Camera-type eye (tissue), 1 donor: Measurements from ENCODE around the gene SPATA6L. TPM values are rescaled to one million over a fixed set of nuclear protein-coding genes. Genes with fewer than 3 reads are reported as not detected.

Experiments
- total RNA-seq: library from RNA; depleted of rRNA; stranded (reverse); fragments of >200 nt; gene quantifications from one replicate; pipeline ENCODE4 v1.2.3, GENCODE V29; 2014

The SPATA6L gene, protein sequence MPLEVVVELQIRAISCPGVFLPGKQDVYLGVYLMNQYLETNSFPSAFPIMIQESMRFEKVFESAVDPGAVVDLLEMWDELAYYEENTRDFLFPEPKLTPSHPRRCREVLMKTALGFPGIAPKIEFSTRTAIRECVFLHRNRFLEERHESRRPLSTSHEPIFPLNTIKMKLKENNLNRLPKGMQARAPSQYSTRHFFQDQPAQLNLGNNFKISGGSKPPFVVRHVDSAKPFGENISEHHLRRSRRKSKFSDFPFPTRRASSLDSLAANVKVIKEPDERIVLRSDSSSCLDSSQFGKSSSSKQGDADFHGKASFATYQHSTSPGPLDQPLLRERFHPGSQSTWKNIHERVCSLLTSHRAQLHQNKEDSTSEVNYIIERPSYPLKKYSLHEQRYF
- 4.7 TPM for total RNA-seq

DNA sequence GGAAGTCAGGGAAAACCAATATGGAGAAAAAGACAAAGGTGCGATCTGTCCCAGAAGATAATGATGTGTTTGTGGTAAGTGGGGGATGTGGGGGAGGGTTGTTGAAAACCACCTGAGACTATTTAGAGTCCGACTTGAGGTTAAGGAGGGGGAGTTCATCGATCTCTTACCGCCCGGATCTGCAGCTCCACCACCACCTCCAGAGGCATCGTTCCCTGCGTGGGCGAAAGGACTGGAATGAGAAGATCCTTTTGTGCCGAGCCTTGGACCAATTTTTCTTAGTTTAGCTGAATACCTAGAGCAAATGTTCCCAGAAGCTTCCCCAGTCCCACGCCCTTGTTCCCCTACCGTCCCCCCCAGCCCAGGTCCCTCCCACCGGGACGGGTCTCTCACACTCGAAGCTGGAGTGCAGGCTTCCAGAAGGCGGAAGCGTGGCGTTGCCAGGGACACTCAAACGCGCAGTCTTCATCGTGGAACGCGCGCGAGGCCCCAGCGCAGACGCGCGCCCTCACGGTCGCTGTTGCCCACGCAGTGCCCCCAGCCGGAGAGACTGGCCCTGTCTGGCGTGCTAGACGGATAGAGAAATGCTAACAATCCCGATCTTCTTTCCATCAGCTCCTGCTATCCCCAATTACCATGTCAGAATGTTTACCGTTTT is at the start of gene SPATA6L:
TSS of gene SPATA6L (minus strand) at position 439 of the 658 bp plus-strand sequence. CDS start at position 209, 230 bp downstream.

DNA sequence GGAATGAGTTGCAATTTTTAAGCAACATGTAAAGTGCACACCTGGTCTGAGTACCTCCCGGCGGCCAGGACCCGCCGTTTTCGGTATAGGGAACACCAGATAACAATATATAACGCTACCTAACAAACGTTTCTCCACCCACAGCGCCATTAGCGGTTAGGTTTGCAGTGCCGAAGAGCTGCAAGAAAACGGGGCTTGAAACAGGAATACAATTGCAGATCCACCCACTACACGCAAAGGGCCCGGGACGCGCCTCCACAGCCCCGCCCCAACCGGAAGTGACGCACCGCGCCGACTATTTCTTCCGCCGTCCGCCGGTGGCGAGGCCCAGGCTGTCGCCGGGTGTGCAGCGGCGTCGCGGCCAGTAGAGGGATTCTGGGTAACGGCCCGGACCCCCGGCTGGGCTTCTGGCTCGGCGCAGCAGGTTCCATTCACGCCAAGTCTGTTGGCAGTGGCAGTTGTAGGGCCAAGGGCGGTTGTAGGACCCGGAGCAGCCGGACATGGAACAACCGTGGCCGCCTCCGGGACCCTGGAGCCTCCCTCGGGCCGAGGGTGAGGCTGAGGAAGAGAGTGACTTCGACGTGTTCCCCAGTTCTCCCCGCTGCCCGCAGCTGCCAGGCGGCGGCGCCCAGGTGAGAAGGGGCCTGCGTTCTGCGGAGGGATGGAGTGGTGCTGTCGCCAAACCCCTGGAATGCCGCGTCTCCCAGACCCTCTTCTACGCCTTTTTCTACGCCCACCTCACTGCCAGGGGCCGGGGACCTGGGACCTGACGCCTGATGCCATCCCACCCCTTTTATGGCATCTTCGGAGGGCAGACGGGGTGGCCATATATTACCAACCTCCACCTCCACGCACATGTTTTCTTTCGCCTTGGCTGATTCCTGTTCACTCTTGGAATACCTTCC is 13.2 kb upstream of the SPATA6L start, which contains the start of gene CDC37L1:
TSS of gene CDC37L1 (plus strand) at position 302 of the 905 bp plus-strand sequence. CDS start at position 501, 199 bp downstream.

DNA sequence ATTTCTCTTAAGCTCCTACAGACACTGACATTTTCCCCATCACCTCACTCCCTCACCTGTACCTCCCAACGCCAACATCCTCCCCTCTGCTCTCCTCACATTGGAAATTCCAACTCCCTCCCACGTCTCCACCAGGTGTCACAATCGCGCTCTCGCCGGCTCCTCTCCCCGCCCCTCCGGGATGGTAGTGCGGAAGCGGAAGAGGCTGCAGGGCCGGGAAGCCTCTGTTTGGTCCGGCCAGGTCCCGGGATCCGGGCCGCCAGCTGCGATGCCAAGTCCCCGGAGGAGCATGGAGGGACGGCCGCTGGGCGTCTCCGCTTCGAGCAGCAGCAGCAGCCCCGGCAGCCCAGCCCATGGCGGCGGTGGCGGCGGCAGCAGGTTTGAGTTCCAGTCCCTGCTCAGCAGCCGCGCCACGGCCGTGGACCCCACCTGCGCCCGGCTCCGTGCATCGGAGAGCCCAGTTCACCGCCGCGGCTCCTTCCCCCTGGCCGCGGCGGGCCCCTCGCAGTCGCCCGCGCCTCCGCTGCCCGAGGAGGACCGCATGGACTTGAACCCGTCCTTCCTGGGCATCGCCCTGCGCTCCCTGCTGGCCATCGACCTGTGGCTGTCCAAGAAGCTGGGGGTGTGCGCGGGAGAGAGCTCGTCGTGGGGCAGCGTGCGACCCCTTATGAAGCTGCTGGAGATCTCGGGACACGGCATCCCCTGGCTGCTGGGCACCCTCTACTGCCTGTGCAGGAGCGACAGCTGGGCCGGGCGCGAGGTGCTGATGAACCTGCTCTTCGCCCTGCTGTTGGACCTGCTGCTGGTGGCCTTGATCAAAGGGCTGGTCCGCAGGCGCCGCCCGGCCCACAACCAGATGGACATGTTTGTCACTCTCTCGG is 3.9 kb downstream of the SPATA6L start, which contains the start of gene PLPP6:
TSS of gene PLPP6 (plus strand) at position 187 of the 881 bp plus-strand sequence. CDS start at position 269, 82 bp downstream.

Other genes with a start within 250 kb of the SPATA6L start
- 9.8 TPM for gene SLC1A1, start 176.0 kb downstream of the SPATA6L start, total RNA-seq
- 10.3 TPM for gene PLPP6, start 4.2 kb downstream of the SPATA6L start, total RNA-seq
- gene CDC37L1, start 13.1 kb upstream of the SPATA6L start, total RNA-seq: 35.8 TPM
- 44.0 TPM for gene AK3, start 74.7 kb upstream of the SPATA6L start, total RNA-seq
- 36.4 TPM for gene RCL1, start 126.5 kb upstream of the SPATA6L start, total RNA-seq